Activated CD8-positive, alpha-beta memory T cell treated with anti-CD3 and anti-CD28 coated beads, Interleukin-2, amount 50 U/mL, for 24 hours (primary cell): ENCODE data around the gene TMEM255B.

Experiments
- DNase-seq: peaks from one replicate; pipeline ENCODE4 v3.0.0-alpha.2; 2020; ENCODE audit errors: extremely low read depth

Gene TMEM255B

DNA sequence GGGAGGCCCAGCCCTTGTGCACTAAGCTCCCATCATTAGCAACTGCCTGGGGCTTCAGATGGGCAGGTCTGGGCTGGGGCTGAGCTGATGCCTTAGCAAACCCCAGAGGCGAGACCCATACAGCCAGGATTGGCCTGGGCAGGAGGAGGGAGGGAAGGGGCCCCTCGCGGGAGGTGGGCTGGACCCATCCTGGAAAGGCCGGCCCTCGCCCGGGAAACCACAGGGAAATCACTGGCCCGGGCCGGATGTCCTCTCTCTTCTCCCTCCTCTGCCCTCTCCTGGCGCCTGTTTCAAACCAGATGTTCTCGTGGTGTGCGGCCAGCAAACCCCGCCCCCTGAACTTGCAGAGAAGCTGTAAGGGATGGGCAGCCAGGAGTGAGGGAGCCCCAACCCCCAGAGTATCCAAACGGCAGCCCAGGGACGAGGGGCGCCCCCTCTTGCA lies 43.1 kb downstream of the TMEM255B start:
- no peak for DNase-seq

DNA sequence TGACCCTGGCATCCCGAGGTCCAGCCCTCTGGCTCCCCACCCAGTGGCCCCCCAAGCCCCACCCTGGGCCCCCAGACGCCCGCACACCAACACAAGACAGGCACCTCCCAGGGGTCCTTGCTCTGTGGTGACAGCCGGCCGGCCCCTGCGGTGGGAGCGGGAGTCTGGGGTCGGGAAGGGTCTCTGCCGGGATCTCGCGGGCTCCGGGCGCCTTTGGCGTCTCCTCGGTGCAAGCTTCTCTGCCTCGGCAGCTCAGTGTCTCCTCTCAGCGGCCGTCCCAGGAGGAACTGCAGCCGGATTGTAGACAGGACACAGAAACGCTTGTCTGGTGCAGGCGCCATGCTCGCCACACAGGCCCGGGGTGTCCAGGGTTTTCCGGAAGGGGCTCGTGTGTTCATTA lies 43.7 kb downstream of the TMEM255B start:
- DNase-seq, result no peak

- DNase-seq, result no peak
Observed at GRCh38 chr13:113803409-113804016, 44.5 kb downstream of the TMEM255B start.

GRCh38 chr13:113804017-113804702 lies 45.1 kb downstream of the TMEM255B start:
- no peak for DNase-seq

- DNase-seq, result no peak
Observed at GRCh38 chr13:113804703-113805430, 45.8 kb downstream of the TMEM255B start.

DNA sequence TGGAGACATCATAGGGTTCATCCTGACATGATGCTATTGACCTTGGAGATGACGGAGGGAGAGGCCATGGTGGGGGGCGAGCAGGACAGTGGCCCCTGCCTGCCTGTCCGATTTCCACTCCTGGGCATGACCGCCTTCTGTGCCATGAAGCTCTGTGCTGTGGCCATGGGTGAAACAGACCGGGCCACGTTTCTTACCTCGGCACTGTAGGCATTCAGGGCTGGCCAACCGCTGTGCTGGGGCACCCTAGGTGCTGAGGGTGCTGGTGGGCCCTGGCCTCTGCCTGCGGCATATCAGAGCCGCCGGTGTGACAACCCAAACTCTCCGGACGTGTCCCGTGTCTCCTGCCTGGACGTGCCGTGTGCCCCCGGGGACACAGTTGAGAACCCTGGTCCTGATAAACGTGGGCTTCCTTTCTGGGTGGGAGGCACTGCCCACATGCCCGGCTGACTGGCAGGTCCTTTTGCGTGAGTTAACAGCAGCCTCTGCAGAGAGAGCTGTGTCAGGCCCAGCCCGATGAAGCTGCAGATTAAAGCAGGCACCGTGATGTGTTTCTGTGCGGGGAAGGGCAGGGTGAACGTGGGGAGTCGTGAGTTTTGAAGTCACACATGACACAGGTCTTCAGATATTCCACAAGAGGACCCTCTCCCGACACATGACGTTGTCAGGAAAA lies 46.5 kb downstream of the TMEM255B start:
- no peak for DNase-seq

- no peak for DNase-seq
Observed at GRCh38 chr13:113806104-113806471, 47.1 kb downstream of the TMEM255B start.

DNA sequence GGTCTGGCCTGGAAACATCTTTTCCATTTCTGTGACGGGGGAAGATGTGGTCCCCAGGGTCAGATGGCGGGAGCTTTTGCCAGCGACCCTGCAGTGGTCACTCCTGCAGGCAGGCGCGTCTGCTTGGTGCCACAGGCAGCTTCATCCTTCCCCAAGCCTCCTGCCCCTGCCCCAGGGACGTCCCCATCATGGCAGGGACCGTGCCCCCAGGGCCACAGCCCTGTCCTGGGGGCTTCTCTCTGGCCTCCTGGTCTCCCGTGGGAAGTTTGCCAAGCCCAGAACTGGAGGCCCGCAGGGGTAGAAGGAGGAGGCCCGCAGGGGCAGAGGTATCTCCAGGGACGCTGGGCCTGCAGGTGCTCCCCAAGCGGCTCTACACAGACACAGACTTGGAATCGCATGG lies 47.5 kb downstream of the TMEM255B start:
- no peak for DNase-seq

- DNase-seq, result no peak
Observed at GRCh38 chr13:113808058-113808834, 49.2 kb downstream of the TMEM255B start.

DNA sequence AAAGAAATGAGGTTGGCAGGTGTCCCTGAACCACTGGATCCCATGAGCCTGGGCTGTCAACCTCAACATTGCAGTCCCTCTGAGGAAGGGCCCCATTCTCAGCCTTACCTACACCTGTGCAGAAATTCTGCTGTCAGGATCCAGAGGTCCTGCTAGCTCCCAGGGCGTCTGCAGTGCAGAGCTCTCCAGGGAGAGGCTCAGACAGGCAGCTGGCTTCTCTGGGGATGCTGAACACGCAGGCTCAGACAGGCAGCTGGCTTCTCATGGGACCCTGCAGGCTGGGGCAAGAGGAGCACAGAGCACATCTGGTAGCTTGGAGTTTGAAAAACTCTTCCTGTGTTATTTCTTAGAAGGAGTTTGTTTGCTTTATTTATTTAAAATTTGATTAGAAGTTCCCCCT lies 50.9 kb downstream of the TMEM255B start:
- no peak for DNase-seq

DNA sequence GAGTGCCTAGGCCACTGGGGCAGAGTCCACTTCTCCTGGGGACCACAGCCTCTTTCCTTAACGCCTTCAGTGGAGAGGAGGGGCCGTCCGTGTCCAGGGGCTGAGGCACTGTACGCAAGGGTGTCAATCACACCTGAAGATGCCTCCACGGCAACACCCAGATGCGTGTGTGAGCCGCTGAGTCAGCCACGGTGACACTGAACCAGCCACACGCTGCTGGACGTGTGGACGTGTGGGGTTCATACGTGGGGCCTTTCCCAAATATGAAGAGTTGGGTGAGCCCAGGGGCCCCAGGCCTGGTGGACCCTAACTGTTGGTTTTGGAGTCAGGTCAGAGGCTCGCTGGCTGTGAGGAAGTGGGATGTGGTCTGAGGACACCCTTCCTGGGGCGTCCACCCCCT lies 51.6 kb downstream of the TMEM255B start:
- DNase-seq, result no peak

- no peak for DNase-seq
Observed at GRCh38 chr13:113811081-113811928, 52.3 kb downstream of the TMEM255B start.

GRCh38 chr13:113812178-113813040 lies 53.4 kb downstream of the TMEM255B start:
- no peak for DNase-seq

- DNase-seq, result no peak
Observed at GRCh38 chr13:113813070-113813748, 54.2 kb downstream of the TMEM255B start.

DNA sequence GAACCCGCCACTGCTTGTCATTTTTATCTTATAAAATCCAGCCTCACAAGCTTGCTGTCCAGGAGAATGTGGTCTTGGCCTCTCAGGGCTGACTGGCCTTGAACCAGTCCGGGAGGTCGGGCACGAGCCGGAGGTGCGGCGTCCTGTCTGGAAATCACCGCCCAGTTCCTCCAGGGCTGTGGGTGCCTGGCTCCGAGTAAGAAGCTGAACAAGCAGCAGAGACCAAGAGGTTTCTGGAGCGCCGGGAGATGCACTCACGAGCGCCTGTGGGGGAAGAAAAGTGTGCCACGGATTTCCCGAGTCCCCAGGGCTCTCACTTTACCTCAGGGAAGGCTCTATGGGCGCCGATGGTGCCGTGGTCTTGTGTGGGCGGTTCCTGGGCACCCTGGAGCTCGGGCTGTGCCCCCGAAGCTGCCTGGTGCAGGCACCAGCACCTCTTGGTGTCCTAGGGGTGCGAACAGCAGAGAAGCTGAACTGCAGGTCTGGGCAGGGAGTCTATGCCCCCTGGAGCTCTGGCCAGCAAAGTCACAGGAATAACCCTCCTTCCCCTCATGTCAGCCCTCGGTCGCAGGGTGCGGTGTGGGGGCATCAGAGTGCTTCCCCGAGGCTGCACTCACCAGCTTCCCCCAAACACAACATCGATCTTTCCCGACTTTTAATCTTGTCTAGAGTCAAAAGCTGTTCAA lies 54.9 kb downstream of the TMEM255B start:
- no peak for DNase-seq

DNA sequence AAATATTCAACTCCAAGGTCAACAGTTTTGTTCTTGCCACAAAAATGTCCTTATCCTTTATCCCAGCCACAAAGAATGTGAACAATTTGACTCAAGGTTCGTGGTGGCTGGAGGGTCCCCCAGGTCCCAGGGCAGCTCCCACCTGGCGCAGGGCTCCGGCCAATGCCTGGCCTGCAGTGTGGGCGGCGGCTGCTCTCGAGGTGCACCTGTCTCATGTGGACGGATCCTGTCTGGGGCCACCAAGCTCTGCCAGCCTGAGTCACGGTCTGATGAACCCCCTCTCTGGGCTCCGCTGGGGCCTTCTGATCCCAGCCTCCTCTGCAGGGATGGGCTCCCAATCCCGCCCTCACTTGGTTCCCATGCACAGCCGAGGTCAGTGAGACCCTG lies 55.4 kb downstream of the TMEM255B start:
- DNase-seq, result no peak

DNA sequence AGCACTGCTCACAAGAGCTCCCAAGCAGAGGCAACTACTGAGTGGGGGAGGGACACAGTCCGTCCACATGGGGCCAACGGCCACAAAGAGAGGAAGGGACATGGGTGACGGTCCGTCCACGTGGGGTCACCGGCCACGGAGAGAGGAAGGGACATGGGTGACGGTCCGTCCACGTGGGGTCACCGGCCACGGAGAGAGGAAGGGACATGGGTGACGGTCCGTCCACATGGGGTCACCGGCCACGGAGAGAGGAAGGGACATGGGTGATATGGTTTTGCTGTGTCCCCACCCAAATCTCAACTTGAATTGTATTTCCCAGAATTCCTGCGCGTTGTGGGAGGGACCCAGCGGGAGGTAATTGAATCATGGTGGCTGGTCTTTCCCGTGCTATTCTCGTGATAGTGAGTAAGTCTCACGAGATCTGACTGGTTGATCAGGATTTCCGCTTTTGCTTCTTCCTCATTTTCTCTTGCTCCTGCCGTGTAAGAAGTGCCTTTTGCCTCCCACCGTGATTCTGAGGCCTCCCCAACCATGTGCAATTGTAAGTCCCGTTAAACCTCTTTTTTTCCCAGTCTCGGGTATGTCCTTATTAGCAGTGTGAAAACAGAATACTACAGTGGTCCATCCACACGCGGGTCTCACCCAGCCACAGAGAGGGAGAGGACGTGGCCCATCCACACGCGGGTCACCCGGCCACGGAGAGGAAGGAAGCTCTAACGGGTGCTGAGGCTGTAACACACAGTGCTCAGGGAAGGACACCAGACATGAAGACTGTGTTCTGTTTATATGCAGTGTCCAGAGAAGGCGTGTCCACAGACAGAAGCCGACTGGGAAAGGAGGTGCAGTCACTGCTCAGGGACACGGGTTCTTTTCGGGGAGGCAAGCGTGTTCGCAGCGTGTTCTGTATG lies 56.4 kb downstream of the TMEM255B start:
- no peak for DNase-seq
